Endothelial cell of umbilical vein (primary cell): ENCODE data around the gene CIRBP. TPM values are rescaled to one million over a fixed set of nuclear protein-coding genes. Genes with fewer than 3 reads are reported as not detected.
A peak's percentile ranks its signal among the peaks of the same experiment; 100 is the strongest.

Experiments used
- BruUV-seq: library from RNA; stranded (reverse); fragments of 400-500 nt; replicated peaks from 2 replicates; lab custom pipeline; 2021; lab: Mats Ljungman, UMichigan
- CTCF ChIA-PET: fragments of 300-600, 350-600 bp; sonication (Branson Sonifier 250); formaldehyde crosslinking; loops from one replicate; lab custom pipeline; 2021; ENCODE audit warnings: antibody characterized with exemption, inconsistent platforms; lab: Charles Lee
- POLR2A ChIA-PET: fragments of 300-600, 350-600 bp; sonication (Branson Sonifier 250); formaldehyde crosslinking; loops from one replicate; lab custom pipeline; 2021; ENCODE audit warnings: antibody characterized with exemption, inconsistent platforms; lab: Charles Lee
- DNase-seq: peaks from one replicate; pipeline ENCODE4 v3.0.0-alpha.2; 2011; ENCODE audit warnings: low read depth, low spot score
- FAIRE-seq: peaks from 2 replicates; lab custom pipeline; 2011; peaks lifted over from hg19 to GRCh38; lab: Jason Lieb, UNC
- H2AFZ ChIP-seq: 2 replicates; pipeline ENCODE4 v1.6.0; 2012; ENCODE audit warnings: low read depth, low read length, control low read depth, inconsistent platforms
- H3K27ac ChIP-seq: 2 replicates; pipeline ENCODE4 v1.5.1; 2011; ENCODE audit warnings: low read depth, mild to moderate bottlenecking, control low read depth, low read length, moderate library complexity; ENCODE audit not compliant: insufficient read depth
- H3K27me3 ChIP-seq, 2 experiments: 2 replicates each; pipeline versions ENCODE4 v1.6.0 to v1.6.1; 2011; ENCODE audit warnings: low read length in 2 of 2, mixed read lengths in 1 of 2; ENCODE audit not compliant: control insufficient read depth in 2 of 2, insufficient read depth in 2 of 2
- H3K36me3 ChIP-seq, 2 experiments: 2 replicates in 1 of 2; 3 replicates in 1 of 2; pipeline ENCODE4 v1.5.1; 2011; ENCODE audit warnings: low read length in 2 of 2, mild to moderate bottlenecking in 1 of 2, moderate library complexity in 1 of 2; ENCODE audit not compliant: control insufficient read depth in 2 of 2, insufficient read depth in 2 of 2; ENCODE audit errors: extremely low read depth in 1 of 2
- H3K4me1 ChIP-seq: 3 replicates; pipeline ENCODE4 v1.5.1; 2011; ENCODE audit warnings: mild to moderate bottlenecking, low read length; ENCODE audit not compliant: control insufficient read depth, insufficient read depth; ENCODE audit errors: extremely low read depth
- H3K4me2 ChIP-seq: 2 replicates; pipeline ENCODE4 v1.6.1; 2011; ENCODE audit warnings: low read length, control low read depth, mixed read lengths; ENCODE audit not compliant: insufficient read depth
- H3K4me3 ChIP-seq, 3 experiments: fragments of 200-600 bp in 1 of 3; sonication (generic), shearing (Covaris generic) in 1 of 3; replicated peaks in 1 of 3; 2 replicates each; pipeline ENCODE4 v1.5.1; 2011 to 2016; ENCODE audit warnings: control low read depth in 3 of 3, low read length in 3 of 3, mild to moderate bottlenecking in 2 of 3, inconsistent platforms in 1 of 3, low read depth in 1 of 3, moderate library complexity in 1 of 3; ENCODE audit not compliant: insufficient read depth in 1 of 3
- H3K79me2 ChIP-seq: 2 replicates; pipeline ENCODE4 v1.6.0; 2012; ENCODE audit warnings: low read length, inconsistent platforms; ENCODE audit not compliant: control insufficient read depth, insufficient read depth
- H3K9ac ChIP-seq: replicated peaks from 2 replicates; pipeline ENCODE3; 2011; ENCODE audit warnings: low read length, control low read depth; ENCODE audit not compliant: insufficient read depth; ENCODE audit errors: extremely low read depth
- H3K9me1 ChIP-seq: replicated peaks from 3 replicates; pipeline ENCODE4 v1.6.0; 2011; ENCODE audit warnings: mild to moderate bottlenecking, low read length; ENCODE audit not compliant: control insufficient read depth, insufficient read depth; ENCODE audit errors: extremely low read depth
- H3K9me3 ChIP-seq: replicated peaks from 2 replicates; pipeline ENCODE4 v1.5.1; 2012; ENCODE audit warnings: low read length, inconsistent platforms; ENCODE audit not compliant: control insufficient read depth, insufficient read depth
- H4K20me1 ChIP-seq: replicated peaks from 2 replicates; pipeline ENCODE3; 2011; ENCODE audit warnings: mild to moderate bottlenecking, low read length; ENCODE audit not compliant: control insufficient read depth, insufficient read depth; ENCODE audit errors: extremely low read depth
- CTCF ChIP-seq, 2 donors: IDR thresholded peaks; 1 replicate in 1 of 2; 2 replicates in 1 of 2; pipeline ENCODE4 v1.5.1; 2011; ENCODE audit warnings: low read length in 2 of 2, mild to moderate bottlenecking in 2 of 2, moderate library complexity in 2 of 2, control low read depth in 1 of 2, inconsistent platforms in 1 of 2, low read depth in 1 of 2; ENCODE audit not compliant: insufficient read depth in 1 of 2; ENCODE audit errors: extremely low read depth in 1 of 2
- EZH2 ChIP-seq: IDR thresholded peaks from 2 replicates; pipeline ENCODE4 v1.6.1; 2012; ENCODE audit warnings: borderline replicate concordance, low read depth, mild to moderate bottlenecking, moderate library complexity, low read length, inconsistent platforms; ENCODE audit not compliant: severe bottlenecking
- JUN ChIP-seq: IDR thresholded peaks from 2 replicates; pipeline ENCODE4 v1.6.1; 2011; ENCODE audit warnings: borderline replicate concordance, low read depth; ENCODE audit not compliant: insufficient read length, insufficient read depth
- MAX ChIP-seq: IDR thresholded peaks from 2 replicates; pipeline ENCODE4 v1.6.1; 2011; ENCODE audit not compliant: insufficient read depth, insufficient read length
- POLR2AphosphoS5 ChIP-seq: IDR thresholded peaks from 2 replicates; pipeline ENCODE4 v1.6.1; 2012; ENCODE audit warnings: low read depth, mild to moderate bottlenecking, control low read depth, low read length, moderate library complexity; ENCODE audit not compliant: insufficient read depth
- dilution Hi-C: fragments of 300-500 bp; cut with MboI; formaldehyde crosslinking; loops from one replicate; pipeline ENCODE4 v1.15.0; 2019; ENCODE audit warnings: low sequenced_read_pairs; ENCODE audit not compliant: extremely low pct_ligation_motif_present
- intact Hi-C: fragments of 100-400 bp; cut with micrococcal nuclease; formaldehyde crosslinking; loops from one replicate; pipeline ENCODE4 v1.10.0; 2022
- polyA plus RNA-seq, 4 experiments: library from polyadenylated mRNA; depleted of rRNA in 3 of 4; stranded (reverse) in 3 of 4; unstranded in 1 of 4; fragments of >200 nt; gene quantifications; 2 replicates each; pipeline versions ENCODE4 v1.2.1 to v1.2.3, GENCODE V29; 2011 to 2012; ENCODE audit warnings: missing spikeins in 1 of 4
- total RNA-seq: library from RNA; stranded (reverse); gene quantifications from 2 replicates; pipeline ENCODE4 v1.2.3, GENCODE V29; 2021

The CIRBP gene
- total and polyA plus RNA-seq, 2 donors (not counting 3 experiments of a cell fraction or from before 2014, with no cell fraction given), result 225 to 439 TPM

- Histone ChIP-seq H3K9me3 (no peaks in the 10 kb centered on the region), H3K27ac (no peak overlapping the region), H2AFZ (no peak overlapping the region), H3K79me2 (peaks cover 18% of the 10 kb centered on the region), H3K4me3 (no peak overlapping the region), H3K4me1 (peaks cover 21% of the 10 kb centered on the region), H3K9me1 (no peaks in the 10 kb centered on the region), H3K9ac (no peak overlapping the region), H3K4me2 (no peak overlapping the region), H3K36me3 (no peaks in the 10 kb centered on the region), H4K20me1 (no peaks in the 10 kb centered on the region), H3K27me3 (no peaks in the 10 kb centered on the region)
- ChIA-PET POLR2A (interaction anchor here (0.8 to 4.9 kb wide), 5 partner anchors 9 to 31 kb away, joined by 4 to 87 read pairs (median 8); partner anchors contain the start of genes CIRBP and FAM174C), CTCF (interaction anchor here (0.6 to 7.3 kb wide), 33 partner anchors 9 to 260 kb away, joined by 3 to 1001 read pairs (median 5); partner anchors contain the start of genes ARHGAP45, CIRBP, CNN2 and FAM174C)
- intact Hi-C loops (loop anchor here (1.0 to 10.0 kb wide), 4 partner anchors 22 to 449 kb away; partner anchors contain the start of gene PTBP1), dilution Hi-C loops (no loop called here)
- TF ChIP-seq EZH2 (no peak), CTCF (IDR thresholded peaks at IDR 0.05; ENCODE audit: extremely low read depth in 1 of 2, insufficient read depth in 1 of 2, low read depth in 1 of 2, low read length in 2 of 2) (peak; percentile 97 to 99), POLR2AphosphoS5 (no peak), JUN (no peak), MAX (no peak)
- DNase-seq (peak; percentile 65), FAIRE-seq (peak; percentile 86)
- no TSS peak for BruUV-seq
Observed at GRCh38 chr19:1243768-1244692, 25.1 kb upstream of the CIRBP start.
